GM10248 (cell line): ENCODE results near the gene PGAP3.
A peak's percentile ranks its signal among the peaks of the same experiment; 100 is the strongest.

Experiments
- CTCF ChIA-PET: fragments of 300-600 bp; sonication (Branson Sonifier 250); formaldehyde crosslinking; extraction: SDS; loops from one replicate; lab custom pipeline; 2021; ENCODE audit warnings: antibody characterized with exemption; lab: Yijun Ruan, JAX
- POLR2A ChIA-PET: fragments of 350-650 bp; sonication (Branson Sonifier 250); formaldehyde crosslinking; extraction: SDS; loops from one replicate; lab custom pipeline; 2020; ENCODE audit warnings: antibody characterized with exemption; lab: Yijun Ruan, JAX
- DNase-seq: peaks from one replicate; pipeline ENCODE4 v3.0.0; 2012; ENCODE audit errors: extremely low spot score
- CTCF ChIP-seq: IDR thresholded peaks from 2 replicates; pipeline ENCODE4 v1.5.1; 2012; ENCODE audit warnings: mild to moderate bottlenecking, low read depth; ENCODE audit errors: extremely low read depth, missing control alignments, control extremely low read depth

PGAP3 gene

GRCh38 chr17:39687546-39688474 is at the start of gene PGAP3:
PGAP3 (minus strand) TSS chr17:39688057; CDS start chr17:39688014, 43 bp downstream.
- ChIA-PET CTCF (interaction anchor here (0.9 to 3.0 kb wide), 10 partner anchors 9 to 66 kb away, joined by 3 to 15 read pairs (median 6); partner anchors contain the start of genes MIEN1 and PNMT), POLR2A (interaction anchor here (0.5 to 0.9 kb wide), 2 partner anchors 13 to 28 kb away, joined by 3 to 5 read pairs; no protein-coding TSS in a partner anchor)
- no peak for TF ChIP-seq CTCF
- peak; percentile 94 for DNase-seq

DNA sequence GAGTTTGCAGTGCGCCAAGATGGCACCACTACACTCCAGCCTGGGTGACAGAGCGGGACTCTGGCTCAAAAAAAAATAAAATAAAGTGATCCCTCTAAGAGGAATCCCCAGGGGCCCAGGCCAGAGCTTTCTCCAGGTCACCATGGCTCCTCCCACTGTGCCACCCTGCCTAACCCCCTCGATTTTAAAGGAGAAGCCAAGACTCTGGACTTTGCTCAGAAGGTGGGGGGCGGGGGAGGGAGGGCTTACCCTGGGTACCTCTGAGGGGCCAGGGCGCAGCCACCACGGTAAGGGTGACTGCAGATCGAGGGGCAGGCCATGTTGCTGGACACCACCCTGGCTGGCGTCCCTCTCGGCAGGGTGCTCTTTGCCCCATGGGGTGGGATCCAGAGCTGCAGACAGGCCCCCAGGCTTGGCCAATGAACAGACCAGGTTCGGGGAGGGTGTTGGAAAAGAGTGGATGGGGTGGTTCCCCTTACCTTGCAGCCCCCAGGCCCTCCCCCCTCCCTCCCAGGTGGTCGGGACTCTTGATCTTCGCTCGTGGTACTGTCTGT is 49.4 kb upstream of the PGAP3 start:
- ChIA-PET POLR2A (no interaction called here), CTCF (interaction anchor here (1.7 to 1.9 kb wide), 2 partner anchors 114 to 116 kb away, joined by 4 read pairs; no protein-coding TSS in a partner anchor)
- no peak for TF ChIP-seq CTCF
- DNase-seq: no peak

- ChIA-PET POLR2A (no interaction called here), CTCF (interaction anchor here (1.7 to 1.9 kb wide), 2 partner anchors 113 to 115 kb away, joined by 4 read pairs; no protein-coding TSS in a partner anchor)
- TF ChIP-seq CTCF: no peak
- DNase-seq: no peak
These were observed 48.7 kb upstream of the PGAP3 start for GRCh38 chr17:39736319-39737165.

- no peak for DNase-seq
- ChIA-PET CTCF (interaction anchor here (1.7 to 1.9 kb wide), 2 partner anchors 113 to 114 kb away, joined by 4 read pairs; no protein-coding TSS in a partner anchor), POLR2A (no interaction called here)
- no peak for TF ChIP-seq CTCF
These were observed 48.0 kb upstream of the PGAP3 start for GRCh38 chr17:39735882-39736281.

DNA sequence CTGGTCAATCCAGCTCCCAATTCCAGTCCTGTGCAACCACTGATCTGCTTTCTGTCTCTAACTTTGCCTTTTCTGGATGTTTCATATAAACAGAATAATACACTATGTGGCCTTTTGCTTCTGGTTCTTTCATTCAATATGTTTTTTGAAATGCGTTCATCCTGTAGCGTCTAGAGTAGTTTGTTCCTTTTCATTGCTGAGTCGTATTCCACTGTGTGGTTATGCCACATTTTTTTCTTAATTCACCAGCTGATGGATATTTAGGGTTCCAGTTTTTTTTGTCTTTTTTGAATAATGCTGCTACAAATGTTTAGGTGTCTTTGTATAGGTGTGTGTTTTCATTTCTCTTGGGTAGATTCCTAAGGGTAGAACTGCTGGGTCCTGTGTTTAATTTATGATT is 44.7 kb upstream of the PGAP3 start:
- DNase-seq: no peak
- TF ChIP-seq CTCF: no peak
- ChIA-PET CTCF (interaction anchor here (1.2 to 5.9 kb wide), 3 partner anchors 16 to 111 kb away, joined by 4 to 57 read pairs (median 5); no protein-coding TSS in a partner anchor), POLR2A (no interaction called here)
